GM23338 (cell line): Measurements from ENCODE around the gene HOXC4. TPM values are rescaled to one million over a fixed set of nuclear protein-coding genes. Genes with fewer than 3 reads are reported as not detected.
A peak's percentile ranks its signal among the peaks of the same experiment; 100 is the strongest.

Experiments
- ATAC-seq: fragments of 200-7000 bp; cut with Tn5 transposase; 3 replicates; pipeline ENCODE4 v1.9.1; 2020
- DNase-seq: peaks from one replicate; pipeline ENCODE4 v3.0.0-alpha.2; 2015; ENCODE audit warnings: low spot score
- H2AFZ ChIP-seq: fragments of 200-600 bp; sonication (generic); 2 replicates; pipeline ENCODE4 v1.8.0; 2016; ENCODE audit warnings: antibody characterized with exemption, mild to moderate bottlenecking, moderate library complexity
- H3F3A ChIP-seq: fragments of 200-600 bp; sonication (generic); replicated peaks from 2 replicates; pipeline ENCODE4 v1.8.0; 2017; ENCODE audit warnings: antibody characterized with exemption, mixed run types, low read depth
- H3K27ac ChIP-seq: fragments of 200-600 bp; sonication (generic); 2 replicates; pipeline ENCODE4 v1.6.1; 2016; ENCODE audit warnings: low read depth
- H3K27me3 ChIP-seq: fragments of 200-600 bp; sonication (generic); 2 replicates; pipeline ENCODE4 v1.8.0; 2016; ENCODE audit warnings: mild to moderate bottlenecking, mixed run types, moderate library complexity; ENCODE audit not compliant: insufficient read depth
- H3K36me3 ChIP-seq: fragments of 200-600 bp; sonication (generic); 2 replicates; pipeline ENCODE4 v1.8.0; 2016; ENCODE audit warnings: mild to moderate bottlenecking; ENCODE audit not compliant: insufficient read depth
- H3K4me1 ChIP-seq: fragments of 200-600 bp; sonication (generic); 2 replicates; pipeline ENCODE4 v1.8.0; 2016; ENCODE audit warnings: mild to moderate bottlenecking, moderate library complexity; ENCODE audit not compliant: insufficient read depth
- H3K4me2 ChIP-seq: fragments of 200-600 bp; sonication (generic); 2 replicates; pipeline ENCODE4 v1.7.1; 2017; ENCODE audit warnings: mixed run types
- H3K4me3 ChIP-seq: fragments of 200-600 bp; sonication (generic); 2 replicates; pipeline ENCODE4 v1.6.1; 2016; ENCODE audit warnings: mixed run types
- H3K79me2 ChIP-seq: fragments of 200-600 bp; sonication (generic); replicated peaks from 2 replicates; pipeline ENCODE4 v1.8.0; 2017; ENCODE audit warnings: mild to moderate bottlenecking; ENCODE audit not compliant: insufficient read depth
- H3K9me2 ChIP-seq: fragments of 200-600 bp; sonication (generic); 2 replicates; pipeline ENCODE4 v1.8.0; 2017; ENCODE audit not compliant: insufficient read depth
- H4K20me1 ChIP-seq: fragments of 200-600 bp; sonication (generic); replicated peaks from 2 replicates; pipeline ENCODE4 v1.8.0; 2017; ENCODE audit warnings: mild to moderate bottlenecking; ENCODE audit not compliant: insufficient read depth
- H3K27ac Mint-ChIP-seq: 2 replicates; pipeline ENCODE4 v1.8.0; 2020; ENCODE audit warnings: inconsistent platforms, mild to moderate bottlenecking, moderate library complexity, mixed read lengths
- H3K27me3 Mint-ChIP-seq: 3 replicates; pipeline ENCODE4 v1.8.0; 2022; ENCODE audit warnings: low read depth, mild to moderate bottlenecking, moderate library complexity, mixed read lengths, inconsistent platforms; ENCODE audit not compliant: insufficient read depth, poor library complexity
- H3K36me3 Mint-ChIP-seq: 3 replicates; pipeline ENCODE4 v1.8.0; 2021; ENCODE audit warnings: low read depth, mild to moderate bottlenecking, inconsistent platforms, moderate library complexity, mixed read lengths
- H3K4me1 Mint-ChIP-seq: 3 replicates; pipeline ENCODE4 v1.8.0; 2020; ENCODE audit warnings: mild to moderate bottlenecking, inconsistent platforms, mixed read lengths
- H3K4me3 Mint-ChIP-seq: 3 replicates; pipeline ENCODE4 v1.8.0; 2021; ENCODE audit warnings: moderate library complexity, mild to moderate bottlenecking, inconsistent platforms, mixed read lengths
- H3K9me3 Mint-ChIP-seq: 3 replicates; pipeline ENCODE4 v1.8.0; 2020; ENCODE audit warnings: moderate library complexity, mild to moderate bottlenecking, inconsistent platforms, mixed read lengths
- CREB1 ChIP-seq: fragments of 250-450 bp; sonication (Bioruptor Pico); IDR thresholded peaks from 2 replicates; pipeline ENCODE4 v1.5.0; 2020; ENCODE audit warnings: low read depth, mild to moderate bottlenecking, moderate library complexity
- EZH2 ChIP-seq: fragments of 200-600 bp; sonication (generic); IDR thresholded peaks from one replicate; pipeline ENCODE4 v1.8.0; 2017; ENCODE audit warnings: antibody characterized with exemption, mild to moderate bottlenecking, low read depth; ENCODE audit not compliant: unreplicated experiment
- EZH2phosphoT487 ChIP-seq: fragments of 200-600 bp; sonication (generic); IDR thresholded peaks from one replicate; pipeline ENCODE4 v1.8.1; 2018; ENCODE audit warnings: antibody characterized with exemption; ENCODE audit not compliant: unreplicated experiment
- JUNB ChIP-seq: IDR thresholded peaks from one replicate; pipeline ENCODE4 v1.6.1; 2016; ENCODE audit warnings: antibody characterized with exemption; ENCODE audit not compliant: unreplicated experiment
- NANOG ChIP-seq: IDR thresholded peaks from 2 replicates; pipeline ENCODE4 v1.6.1; 2016; ENCODE audit warnings: antibody characterized with exemption, borderline replicate concordance
- POLR2AphosphoS5 ChIP-seq: IDR thresholded peaks from 2 replicates; pipeline ENCODE4 v1.6.1; 2016; ENCODE audit warnings: antibody characterized with exemption, low read depth
- STAT1 ChIP-seq: IDR thresholded peaks from one replicate; pipeline ENCODE4 v1.6.1; 2016; ENCODE audit warnings: antibody characterized with exemption; ENCODE audit not compliant: unreplicated experiment
- polyA plus RNA-seq: library from polyadenylated mRNA; unstranded; fragments of >200 nt; fragmentation: Nextera tagmentation; extraction: Ambion mirVana; gene quantifications from 2 replicates; pipeline ENCODE4 v1.2.1, GENCODE V29; 2016
- total RNA-seq: library from RNA; depleted of rRNA; stranded (reverse); fragments of >200 nt; shearing (Covaris generic); gene quantifications from 2 replicates; pipeline ENCODE4 v1.2.3, GENCODE V29; 2014
- TF ChIP-seq, protein P1 (sequence below): IDR thresholded peaks from 2 replicates; pipeline ENCODE4 v1.6.1; 2016; ENCODE audit warnings: antibody characterized with exemption
- TF ChIP-seq, protein P2 (sequence below): fragments of 250-450 bp; sonication (Bioruptor Pico); IDR thresholded peaks from 2 replicates; pipeline ENCODE4 v1.5.0; 2020; ENCODE audit warnings: mild to moderate bottlenecking, moderate library complexity
- TF ChIP-seq, protein P3 (sequence below), 2 experiments: fragments of 200-600 bp in 1 of 2; sonication (generic) in 1 of 2; conservative IDR thresholded peaks; 2 replicates each; pipeline versions ENCODE4 v1.5.1 to v1.6.1; 2016 to 2017; ENCODE audit warnings: antibody characterized with exemption in 2 of 2, low read depth in 2 of 2, mild to moderate bottlenecking in 2 of 2, moderate library complexity in 1 of 2
- TF ChIP-seq, protein P4 (sequence below): IDR thresholded peaks from one replicate; pipeline ENCODE4 v1.6.1; 2018; ENCODE audit warnings: antibody characterized with exemption; ENCODE audit not compliant: unreplicated experiment

HOXC4 gene
- total and polyA plus RNA-seq, 2 experiments from 2014 or later = not detected

DNA sequence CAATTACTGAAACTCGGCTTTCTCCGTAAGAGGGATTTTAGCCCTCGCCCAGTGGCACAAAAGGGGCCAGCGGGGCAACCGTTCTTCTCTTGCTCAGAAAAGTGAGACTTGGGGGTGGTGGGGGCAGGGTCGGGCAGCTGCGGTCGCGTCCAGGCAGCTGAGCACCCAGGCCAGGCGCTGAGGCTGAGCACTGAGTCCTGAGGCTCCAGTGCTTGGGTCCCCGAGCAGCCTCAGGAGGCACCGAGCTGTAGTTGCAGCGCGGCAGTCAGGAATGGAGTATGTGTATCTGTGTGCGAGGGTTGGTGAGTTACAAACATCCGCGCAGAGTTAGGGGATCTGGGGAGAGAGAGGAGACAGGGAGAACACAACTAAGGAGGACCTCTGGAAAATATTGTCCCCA is 29.5 kb upstream of the HOXC4 start:
- ATAC-seq = peak; percentile 54
- Histone ChIP-seq H3K27ac (no peak overlapping the region), H3F3A (peaks cover 47% of the 10 kb centered on the region; the same call in 1 of the 2 replicates), H3K4me3 (0 out of 2 replicates have a peak overlapping the region, but pooled peaks have one; percentile 26), H3K9me2 (no peaks in the 10 kb centered on the region), H3K36me3 (no peaks in the 10 kb centered on the region; the same call in 1 of the 2 replicates), H3K79me2 (no peaks in the 10 kb centered on the region), H3K4me2 (0 out of 2 replicates have a peak overlapping the region, but pooled peaks have one; percentile 36), H2AFZ (no peak overlapping the region), H4K20me1 (peaks cover 57% of the 10 kb centered on the region), H3K4me1 (peaks cover 43% of the 10 kb centered on the region), H3K27me3 (peaks cover 100% of the 10 kb centered on the region)
- Mint-ChIP-seq H3K4me3 (no peak overlapping the region; the same call in 2 of the 3 replicates), H3K36me3 (no peaks in the 10 kb centered on the region; the same call in 2 of the 3 replicates), H3K4me1 (peaks cover 23% of the 10 kb centered on the region), H3K27ac (no peak overlapping the region), H3K27me3 (peaks cover 100% of the 10 kb centered on the region), H3K9me3 (peaks cover 3% of the 10 kb centered on the region; the same call in 2 of the 3 replicates)
- TF ChIP-seq POLR2AphosphoS5 = no peak
- TF ChIP-seq JUNB = no peak
- no peak for TF ChIP-seq NANOG
- TF ChIP-seq STAT1 = no peak
- TF ChIP-seq EZH2 = peak; percentile 86
- TF ChIP-seq EZH2phosphoT487 = peak; percentile 79
- TF ChIP-seq, protein P1, sequence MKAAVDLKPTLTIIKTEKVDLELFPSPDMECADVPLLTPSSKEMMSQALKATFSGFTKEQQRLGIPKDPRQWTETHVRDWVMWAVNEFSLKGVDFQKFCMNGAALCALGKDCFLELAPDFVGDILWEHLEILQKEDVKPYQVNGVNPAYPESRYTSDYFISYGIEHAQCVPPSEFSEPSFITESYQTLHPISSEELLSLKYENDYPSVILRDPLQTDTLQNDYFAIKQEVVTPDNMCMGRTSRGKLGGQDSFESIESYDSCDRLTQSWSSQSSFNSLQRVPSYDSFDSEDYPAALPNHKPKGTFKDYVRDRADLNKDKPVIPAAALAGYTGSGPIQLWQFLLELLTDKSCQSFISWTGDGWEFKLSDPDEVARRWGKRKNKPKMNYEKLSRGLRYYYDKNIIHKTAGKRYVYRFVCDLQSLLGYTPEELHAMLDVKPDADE = no peak
- TF ChIP-seq, protein P2, sequence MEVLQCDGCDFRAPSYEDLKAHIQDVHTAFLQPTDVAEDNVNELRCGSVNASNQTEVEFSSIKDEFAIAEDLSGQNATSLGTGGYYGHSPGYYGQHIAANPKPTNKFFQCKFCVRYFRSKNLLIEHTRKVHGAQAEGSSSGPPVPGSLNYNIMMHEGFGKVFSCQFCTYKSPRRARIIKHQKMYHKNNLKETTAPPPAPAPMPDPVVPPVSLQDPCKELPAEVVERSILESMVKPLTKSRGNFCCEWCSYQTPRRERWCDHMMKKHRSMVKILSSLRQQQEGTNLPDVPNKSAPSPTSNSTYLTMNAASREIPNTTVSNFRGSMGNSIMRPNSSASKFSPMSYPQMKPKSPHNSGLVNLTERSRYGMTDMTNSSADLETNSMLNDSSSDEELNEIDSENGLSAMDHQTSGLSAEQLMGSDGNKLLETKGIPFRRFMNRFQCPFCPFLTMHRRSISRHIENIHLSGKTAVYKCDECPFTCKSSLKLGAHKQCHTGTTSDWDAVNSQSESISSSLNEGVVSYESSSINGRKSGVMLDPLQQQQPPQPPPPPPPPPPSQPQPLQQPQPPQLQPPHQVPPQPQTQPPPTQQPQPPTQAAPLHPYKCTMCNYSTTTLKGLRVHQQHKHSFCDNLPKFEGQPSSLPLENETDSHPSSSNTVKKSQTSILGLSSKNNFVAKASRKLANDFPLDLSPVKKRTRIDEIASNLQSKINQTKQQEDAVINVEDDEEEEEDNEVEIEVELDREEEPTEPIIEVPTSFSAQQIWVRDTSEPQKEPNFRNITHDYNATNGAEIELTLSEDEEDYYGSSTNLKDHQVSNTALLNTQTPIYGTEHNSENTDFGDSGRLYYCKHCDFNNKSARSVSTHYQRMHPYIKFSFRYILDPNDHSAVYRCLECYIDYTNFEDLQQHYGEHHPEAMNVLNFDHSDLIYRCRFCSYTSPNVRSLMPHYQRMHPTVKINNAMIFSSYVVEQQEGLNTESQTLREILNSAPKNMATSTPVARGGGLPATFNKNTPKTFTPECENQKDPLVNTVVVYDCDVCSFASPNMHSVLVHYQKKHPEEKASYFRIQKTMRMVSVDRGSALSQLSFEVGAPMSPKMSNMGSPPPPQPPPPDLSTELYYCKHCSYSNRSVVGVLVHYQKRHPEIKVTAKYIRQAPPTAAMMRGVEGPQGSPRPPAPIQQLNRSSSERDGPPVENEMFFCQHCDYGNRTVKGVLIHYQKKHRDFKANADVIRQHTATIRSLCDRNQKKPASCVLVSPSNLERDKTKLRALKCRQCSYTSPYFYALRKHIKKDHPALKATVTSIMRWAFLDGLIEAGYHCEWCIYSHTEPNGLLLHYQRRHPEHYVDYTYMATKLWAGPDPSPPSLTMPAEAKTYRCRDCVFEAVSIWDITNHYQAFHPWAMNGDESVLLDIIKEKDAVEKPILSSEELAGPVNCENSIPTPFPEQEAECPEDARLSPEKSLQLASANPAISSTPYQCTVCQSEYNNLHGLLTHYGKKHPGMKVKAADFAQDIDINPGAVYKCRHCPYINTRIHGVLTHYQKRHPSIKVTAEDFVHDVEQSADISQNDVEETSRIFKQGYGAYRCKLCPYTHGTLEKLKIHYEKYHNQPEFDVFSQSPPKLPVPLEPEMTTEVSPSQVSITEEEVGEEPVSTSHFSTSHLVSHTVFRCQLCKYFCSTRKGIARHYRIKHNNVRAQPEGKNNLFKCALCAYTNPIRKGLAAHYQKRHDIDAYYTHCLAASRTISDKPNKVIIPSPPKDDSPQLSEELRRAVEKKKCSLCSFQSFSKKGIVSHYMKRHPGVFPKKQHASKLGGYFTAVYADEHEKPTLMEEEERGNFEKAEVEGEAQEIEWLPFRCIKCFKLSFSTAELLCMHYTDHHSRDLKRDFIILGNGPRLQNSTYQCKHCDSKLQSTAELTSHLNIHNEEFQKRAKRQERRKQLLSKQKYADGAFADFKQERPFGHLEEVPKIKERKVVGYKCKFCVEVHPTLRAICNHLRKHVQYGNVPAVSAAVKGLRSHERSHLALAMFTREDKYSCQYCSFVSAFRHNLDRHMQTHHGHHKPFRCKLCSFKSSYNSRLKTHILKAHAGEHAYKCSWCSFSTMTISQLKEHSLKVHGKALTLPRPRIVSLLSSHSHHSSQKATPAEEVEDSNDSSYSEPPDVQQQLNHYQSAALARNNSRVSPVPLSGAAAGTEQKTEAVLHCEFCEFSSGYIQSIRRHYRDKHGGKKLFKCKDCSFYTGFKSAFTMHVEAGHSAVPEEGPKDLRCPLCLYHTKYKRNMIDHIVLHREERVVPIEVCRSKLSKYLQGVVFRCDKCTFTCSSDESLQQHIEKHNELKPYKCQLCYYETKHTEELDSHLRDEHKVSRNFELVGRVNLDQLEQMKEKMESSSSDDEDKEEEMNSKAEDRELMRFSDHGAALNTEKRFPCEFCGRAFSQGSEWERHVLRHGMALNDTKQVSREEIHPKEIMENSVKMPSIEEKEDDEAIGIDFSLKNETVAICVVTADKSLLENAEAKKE = no peak
- TF ChIP-seq, protein P3, sequence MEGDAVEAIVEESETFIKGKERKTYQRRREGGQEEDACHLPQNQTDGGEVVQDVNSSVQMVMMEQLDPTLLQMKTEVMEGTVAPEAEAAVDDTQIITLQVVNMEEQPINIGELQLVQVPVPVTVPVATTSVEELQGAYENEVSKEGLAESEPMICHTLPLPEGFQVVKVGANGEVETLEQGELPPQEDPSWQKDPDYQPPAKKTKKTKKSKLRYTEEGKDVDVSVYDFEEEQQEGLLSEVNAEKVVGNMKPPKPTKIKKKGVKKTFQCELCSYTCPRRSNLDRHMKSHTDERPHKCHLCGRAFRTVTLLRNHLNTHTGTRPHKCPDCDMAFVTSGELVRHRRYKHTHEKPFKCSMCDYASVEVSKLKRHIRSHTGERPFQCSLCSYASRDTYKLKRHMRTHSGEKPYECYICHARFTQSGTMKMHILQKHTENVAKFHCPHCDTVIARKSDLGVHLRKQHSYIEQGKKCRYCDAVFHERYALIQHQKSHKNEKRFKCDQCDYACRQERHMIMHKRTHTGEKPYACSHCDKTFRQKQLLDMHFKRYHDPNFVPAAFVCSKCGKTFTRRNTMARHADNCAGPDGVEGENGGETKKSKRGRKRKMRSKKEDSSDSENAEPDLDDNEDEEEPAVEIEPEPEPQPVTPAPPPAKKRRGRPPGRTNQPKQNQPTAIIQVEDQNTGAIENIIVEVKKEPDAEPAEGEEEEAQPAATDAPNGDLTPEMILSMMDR (conservative IDR thresholded peaks at IDR 0.05; ENCODE audit: low read depth in 2 of 2) = no peak
- no peak for TF ChIP-seq CREB1
- TF ChIP-seq, protein P4, sequence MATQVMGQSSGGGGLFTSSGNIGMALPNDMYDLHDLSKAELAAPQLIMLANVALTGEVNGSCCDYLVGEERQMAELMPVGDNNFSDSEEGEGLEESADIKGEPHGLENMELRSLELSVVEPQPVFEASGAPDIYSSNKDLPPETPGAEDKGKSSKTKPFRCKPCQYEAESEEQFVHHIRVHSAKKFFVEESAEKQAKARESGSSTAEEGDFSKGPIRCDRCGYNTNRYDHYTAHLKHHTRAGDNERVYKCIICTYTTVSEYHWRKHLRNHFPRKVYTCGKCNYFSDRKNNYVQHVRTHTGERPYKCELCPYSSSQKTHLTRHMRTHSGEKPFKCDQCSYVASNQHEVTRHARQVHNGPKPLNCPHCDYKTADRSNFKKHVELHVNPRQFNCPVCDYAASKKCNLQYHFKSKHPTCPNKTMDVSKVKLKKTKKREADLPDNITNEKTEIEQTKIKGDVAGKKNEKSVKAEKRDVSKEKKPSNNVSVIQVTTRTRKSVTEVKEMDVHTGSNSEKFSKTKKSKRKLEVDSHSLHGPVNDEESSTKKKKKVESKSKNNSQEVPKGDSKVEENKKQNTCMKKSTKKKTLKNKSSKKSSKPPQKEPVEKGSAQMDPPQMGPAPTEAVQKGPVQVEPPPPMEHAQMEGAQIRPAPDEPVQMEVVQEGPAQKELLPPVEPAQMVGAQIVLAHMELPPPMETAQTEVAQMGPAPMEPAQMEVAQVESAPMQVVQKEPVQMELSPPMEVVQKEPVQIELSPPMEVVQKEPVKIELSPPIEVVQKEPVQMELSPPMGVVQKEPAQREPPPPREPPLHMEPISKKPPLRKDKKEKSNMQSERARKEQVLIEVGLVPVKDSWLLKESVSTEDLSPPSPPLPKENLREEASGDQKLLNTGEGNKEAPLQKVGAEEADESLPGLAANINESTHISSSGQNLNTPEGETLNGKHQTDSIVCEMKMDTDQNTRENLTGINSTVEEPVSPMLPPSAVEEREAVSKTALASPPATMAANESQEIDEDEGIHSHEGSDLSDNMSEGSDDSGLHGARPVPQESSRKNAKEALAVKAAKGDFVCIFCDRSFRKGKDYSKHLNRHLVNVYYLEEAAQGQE = no peak
- peak; percentile 65 for DNase-seq
